Neural cell (in vitro differentiated cells): ENCODE data around the gene FOXRED1. TPM values are rescaled to one million over a fixed set of nuclear protein-coding genes. Genes with fewer than 3 reads are reported as not detected.

ENCODE experiments used
- H2AFZ ChIP-seq: fragments of 200-600, 300-800 bp; sonication (generic), shearing (Covaris generic); 2 replicates; pipeline ENCODE4 v1.6.0; 2014; ENCODE audit warnings: low read depth, mild to moderate bottlenecking, antibody characterized with exemption, low read length, moderate library complexity
- H3F3A ChIP-seq: fragments of 200-600 bp; shearing (Covaris generic); 2 replicates; pipeline ENCODE4 v1.6.1; 2016; ENCODE audit warnings: mild to moderate bottlenecking, moderate library complexity, mixed read lengths, antibody characterized with exemption, low read length; ENCODE audit not compliant: insufficient read depth, poor library complexity, severe bottlenecking
- H3K27ac ChIP-seq: fragments of 200-600, 300-800 bp; sonication (generic), shearing (Covaris generic); 2 replicates; pipeline ENCODE4 v1.5.1; 2014; ENCODE audit warnings: mild to moderate bottlenecking, low read length, moderate library complexity
- H3K27me3 ChIP-seq: fragments of 300-800, 200-600 bp; sonication (generic), shearing (Covaris generic); 2 replicates; pipeline ENCODE4 v1.6.0; 2014; ENCODE audit warnings: mild to moderate bottlenecking, low read depth, low read length, moderate library complexity; ENCODE audit not compliant: insufficient read depth
- H3K36me3 ChIP-seq: fragments of 300-800, 200-600 bp; sonication (generic), shearing (Covaris generic); 2 replicates; pipeline ENCODE4 v1.5.1; 2014; ENCODE audit warnings: mild to moderate bottlenecking, antibody characterized with exemption, low read length, moderate library complexity; ENCODE audit not compliant: insufficient read depth
- H3K4me2 ChIP-seq: fragments of 300-800, 200-600 bp; sonication (generic), shearing (Covaris generic); 2 replicates; pipeline ENCODE4 v1.6.0; 2014; ENCODE audit warnings: mild to moderate bottlenecking, low read length
- H3K4me3 ChIP-seq: fragments of 300-800, 200-600 bp; sonication (generic), shearing (Covaris generic); 2 replicates; pipeline ENCODE4 v1.5.1; 2014; ENCODE audit warnings: mild to moderate bottlenecking, low read length, moderate library complexity
- H3K79me2 ChIP-seq: fragments of 200-600 bp; shearing (Covaris generic); replicated peaks from 2 replicates; pipeline ENCODE4 v1.6.0; 2014; ENCODE audit warnings: mild to moderate bottlenecking, low read length, moderate library complexity; ENCODE audit not compliant: insufficient read depth
- H3K9ac ChIP-seq: fragments of 300-800, 200-600 bp; sonication (generic), shearing (Covaris generic); 2 replicates; pipeline ENCODE4 v1.6.1; 2016; ENCODE audit warnings: mild to moderate bottlenecking, low read length, mixed read lengths
- H3K9me2 ChIP-seq: fragments of 200-600 bp; shearing (Covaris generic); 2 replicates; pipeline ENCODE4 v1.6.1; 2016; ENCODE audit warnings: mild to moderate bottlenecking, low read length, mixed read lengths; ENCODE audit not compliant: insufficient read depth
- H3K9me3 ChIP-seq: fragments of 200-600, 300-800 bp; sonication (generic), shearing (Covaris generic); 2 replicates; pipeline ENCODE4 v1.6.1; 2016; ENCODE audit warnings: mild to moderate bottlenecking, mixed run types, low read length, moderate library complexity, mixed read lengths
- H4K20me1 ChIP-seq: fragments of 200-600 bp; shearing (Covaris generic); 2 replicates; pipeline ENCODE4 v1.6.1; 2016; ENCODE audit warnings: mild to moderate bottlenecking, mixed run types; ENCODE audit not compliant: insufficient read depth
- CTCF ChIP-seq: fragments of 450-650 bp; IDR thresholded peaks from 2 replicates; pipeline ENCODE4 v1.5.1; 2014; ENCODE audit warnings: antibody characterized with exemption, mild to moderate bottlenecking, moderate library complexity; ENCODE audit not compliant: poor library complexity, severe bottlenecking
- EP300 ChIP-seq: fragments of 450-650 bp; conservative IDR thresholded peaks from 2 replicates; pipeline ENCODE4 v1.6.1; 2014; ENCODE audit warnings: antibody characterized with exemption, mild to moderate bottlenecking, moderate library complexity; ENCODE audit not compliant: poor library complexity, severe bottlenecking
- EZH2 ChIP-seq: fragments of 200-600, 300-800 bp; shearing (Covaris generic), sonication (generic); IDR thresholded peaks from 2 replicates; pipeline ENCODE4 v1.6.1; 2014; ENCODE audit warnings: antibody characterized with exemption, low read length, borderline replicate concordance, mild to moderate bottlenecking; ENCODE audit not compliant: insufficient read depth, poor library complexity, severe bottlenecking
- MXI1 ChIP-seq: fragments of 450-650 bp; conservative IDR thresholded peaks from 2 replicates; pipeline ENCODE4 v1.6.1; 2014; ENCODE audit warnings: antibody characterized with exemption, mild to moderate bottlenecking; ENCODE audit not compliant: poor library complexity, severe bottlenecking
- POLR2AphosphoS5 ChIP-seq: IDR thresholded peaks from 2 replicates; pipeline ENCODE4 v1.6.1; 2012
- RAD21 ChIP-seq: fragments of 450-650 bp; conservative IDR thresholded peaks from 2 replicates; pipeline ENCODE4 v1.6.1; 2014; ENCODE audit warnings: antibody characterized with exemption, mild to moderate bottlenecking, moderate library complexity
- REST ChIP-seq: IDR thresholded peaks from 2 replicates; pipeline ENCODE4 v1.6.1; 2012; ENCODE audit warnings: borderline replicate concordance
- SMC3 ChIP-seq: fragments of 450-650 bp; conservative IDR thresholded peaks from 2 replicates; pipeline ENCODE4 v1.6.1; 2014; ENCODE audit warnings: antibody characterized with exemption, mild to moderate bottlenecking, moderate library complexity; ENCODE audit not compliant: poor library complexity
- TAF1 ChIP-seq: IDR thresholded peaks from 2 replicates; pipeline ENCODE4 v1.6.1; 2012; ENCODE audit warnings: low read depth
- polyA plus RNA-seq: library from polyadenylated mRNA; depleted of rRNA; stranded (reverse); fragments of >200 nt; gene quantifications from 2 replicates; pipeline ENCODE4 v1.2.3, GENCODE V29; 2014

FOXRED1 gene
- polyA plus RNA-seq, 1 donor from 2014 or later: 77.3 TPM

DNA sequence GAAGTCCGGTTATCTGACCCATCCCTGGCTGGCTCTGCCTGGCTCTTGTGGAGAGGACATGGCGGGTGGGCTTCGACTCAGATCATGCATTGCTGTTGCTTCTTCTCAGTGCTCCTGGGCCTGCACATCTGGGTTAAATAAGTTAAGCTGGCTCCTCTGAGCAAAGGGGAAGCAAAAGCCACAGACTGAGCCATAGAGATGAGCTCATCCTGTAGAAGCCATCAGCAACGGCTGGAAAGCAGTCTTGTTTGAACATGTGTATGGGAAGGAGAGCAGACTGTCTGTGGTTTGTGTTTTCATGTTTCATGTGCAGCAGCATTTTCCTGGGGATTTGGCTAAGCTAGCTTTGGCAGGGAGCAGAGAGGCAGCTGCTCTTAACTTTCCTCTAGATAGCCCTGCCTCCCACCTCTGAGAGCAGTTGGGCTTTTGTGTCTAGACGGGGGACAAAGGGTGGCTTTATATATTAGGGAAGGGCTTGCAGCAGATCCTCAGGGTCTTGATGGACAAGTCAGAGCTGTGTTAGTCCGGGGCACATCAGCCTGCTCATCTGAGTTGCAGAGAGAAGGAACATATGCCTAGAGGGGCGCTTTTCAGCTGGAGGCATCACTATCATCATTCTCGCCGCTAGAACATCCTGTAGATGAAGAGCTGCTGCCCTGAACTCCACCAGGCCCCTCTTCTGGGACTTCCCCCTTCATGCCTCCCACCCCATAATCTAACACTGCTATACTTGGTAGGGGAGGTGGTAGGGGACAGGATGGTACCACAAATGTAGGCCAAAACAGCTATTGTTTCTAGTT is 49.8 kb downstream of the FOXRED1 start:
- no peaks in the 10 kb centered on the region for H3K9me2 ChIP-seq
- H3K36me3 ChIP-seq: no peaks in the 10 kb centered on the region
- H3F3A ChIP-seq: no peaks in the 10 kb centered on the region
- no peaks in the 10 kb centered on the region for H4K20me1 ChIP-seq
- H3K27me3 ChIP-seq: no peaks in the 10 kb centered on the region
- no peak for TF ChIP-seq SMC3
- TF ChIP-seq CTCF: no peak
- TF ChIP-seq MXI1: no peak
- TF ChIP-seq TAF1: no peak
- TF ChIP-seq EZH2: no peak
- TF ChIP-seq RAD21: no peak
- no peak for TF ChIP-seq POLR2AphosphoS5
- H3K9ac ChIP-seq: no peak overlapping the region
- no peak overlapping the region for H3K4me2 ChIP-seq
- no peaks in the 10 kb centered on the region for H3K79me2 ChIP-seq
- H3K27ac ChIP-seq: no peak overlapping the region
- no peak overlapping the region for H3K4me3 ChIP-seq
- H3K9me3 ChIP-seq: no peaks in the 10 kb centered on the region
- H2AFZ ChIP-seq: no peak overlapping the region

- H3K79me2 ChIP-seq: no peaks in the 10 kb centered on the region
- no peak overlapping the region for H3K27ac ChIP-seq
- H4K20me1 ChIP-seq: no peaks in the 10 kb centered on the region
- no peak overlapping the region for H2AFZ ChIP-seq
- H3K27me3 ChIP-seq: no peaks in the 10 kb centered on the region
- no peaks in the 10 kb centered on the region for H3K9me3 ChIP-seq
- H3K4me3 ChIP-seq: no peak overlapping the region
- no peaks in the 10 kb centered on the region for H3F3A ChIP-seq
- H3K9ac ChIP-seq: no peak overlapping the region
- no peaks in the 10 kb centered on the region for H3K9me2 ChIP-seq
- no peaks in the 10 kb centered on the region for H3K36me3 ChIP-seq
- no peak overlapping the region for H3K4me2 ChIP-seq
- no peak for TF ChIP-seq RAD21
- no peak for TF ChIP-seq TAF1
- no peak for TF ChIP-seq SMC3
- no peak for TF ChIP-seq REST
- TF ChIP-seq EZH2: no peak
- no peak for TF ChIP-seq MXI1
- TF ChIP-seq CTCF: no peak
- TF ChIP-seq POLR2AphosphoS5: no peak
- no peak for TF ChIP-seq EP300
Measured at GRCh38 chr11:126319374-126319740, 50.4 kb downstream of the FOXRED1 start.
